ENCODE results near the gene LCP2. TPM values are rescaled to one million over a fixed set of nuclear protein-coding genes. Genes with fewer than 3 reads are reported as not detected.

Gene LCP2
- 10 to 100 TPM in 1 of 4 donors, 1 to 10 TPM in 3; 2.9 to 14.1 (median 7.8) TPM for polyA plus RNA-seq
- long read RNA-seq, donor 1, partial matches to known transcripts, result 0 of 7 reads
- long read RNA-seq, donor 1, other reads (novel, unspliced or antisense), result 0 of 7 reads
- long read RNA-seq, donor 2, result 0 reads
- long read RNA-seq, donor 3, partial matches to known transcripts, result 0 of 5 reads
- long read RNA-seq, donor 3, other reads (novel, unspliced or antisense), result 0 of 5 reads
- long read RNA-seq, donor 4, result 0 reads
- long read RNA-seq, donor 5, result 0 reads
- long read RNA-seq, donor 6, result 0 reads
- long read RNA-seq, donor 7, result 0 reads
- long read RNA-seq, donor 8, result 0 reads
- long read RNA-seq, donor 9, result 0 reads
- long read RNA-seq, donor 10, partial matches to known transcripts, result 0 of 3 reads
- long read RNA-seq, donor 10, other reads (novel, unspliced or antisense), result 0 of 3 reads

DNA sequence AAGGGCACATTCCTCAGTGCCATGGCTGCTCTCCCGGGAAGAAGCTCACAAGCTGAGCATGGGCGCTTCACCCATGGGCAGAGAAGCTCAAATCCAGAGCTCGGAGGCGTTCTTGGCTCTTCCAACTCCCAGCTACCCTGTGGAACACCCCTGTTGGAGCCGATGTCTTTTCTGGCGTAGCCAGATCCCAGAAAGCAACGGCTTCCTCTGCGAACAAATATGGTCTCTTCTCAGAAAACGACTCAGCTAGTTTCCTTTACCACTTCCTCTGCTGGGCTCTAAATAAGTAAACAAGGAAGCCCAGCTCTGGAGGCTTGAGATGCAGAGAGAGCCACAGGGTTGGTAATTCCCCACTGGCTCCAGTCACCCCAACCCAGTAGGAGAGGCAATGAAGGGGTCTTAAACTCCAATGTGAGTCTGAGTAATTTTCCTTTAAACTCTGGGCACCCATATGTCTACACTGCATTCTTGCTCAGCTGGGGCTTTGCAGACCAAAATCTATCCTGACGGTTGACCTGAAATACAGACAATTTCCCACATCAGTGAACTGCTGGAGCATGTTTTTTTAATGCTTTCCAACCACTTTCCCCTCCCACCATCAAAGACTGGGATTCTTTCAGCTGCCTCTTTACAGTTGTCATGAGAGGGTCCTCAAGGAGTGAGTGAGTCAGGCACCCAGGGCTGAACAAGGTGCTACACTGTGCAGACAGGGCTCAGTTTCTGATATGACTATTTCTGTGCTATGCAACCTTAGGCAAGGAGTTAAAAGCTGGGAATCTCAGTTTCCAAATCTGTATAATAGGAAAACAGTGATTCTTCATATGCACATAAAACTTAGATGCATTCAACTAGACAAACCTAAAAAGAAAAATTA is at the start of gene LCP2:
Gene LCP2 (minus strand): TSS at position 189 of the 874 bp plus-strand sequence. CDS start 166 bp downstream, at position 23.
- FAIRE-seq, result no peak
- Histone ChIP-seq H3K27ac (ENCODE audit: low read depth in 1 of 3, low read length in 2 of 3) (peak within 1 kb of the TSS in 2 of 3 donors; percentile 73 to 94), H3K27me3 (ENCODE audit: control insufficient read depth in 3 of 3, insufficient read depth in 3 of 3, low read length in 3 of 3) (peaks cover 0 to 5% (median 0%) of the 10 kb centered on the region in 3 donors), H3K9me3 (ENCODE audit: control insufficient read depth in 2 of 2, insufficient read depth in 1 of 2, low read depth in 1 of 2, low read length in 1 of 2) (no peaks in the 10 kb centered on the region), H3K4me3 (ENCODE audit: low read depth in 1 of 3, low read length in 3 of 3) (peak within 1 kb of the TSS; percentile 35 to 57 (median 47)), H3K4me1 (ENCODE audit: control insufficient read depth in 3 of 3, insufficient read depth in 2 of 3, low read depth in 1 of 3, low read length in 2 of 3) (peaks cover 0 to 3% (median 0%) of the 10 kb centered on the region in 3 donors), H3K36me3 (ENCODE audit: control insufficient read depth in 3 of 3, insufficient read depth in 2 of 3, low read depth in 1 of 3, low read length in 3 of 3) (no peaks in the 10 kb centered on the region)
- peak in 1 of 2 donors; percentile 63 for DNase-seq
- WGBS, 3 donors, result 44 to 72% (median 52%) methylated on average over 10 of the region's 10 CpGs

DNA sequence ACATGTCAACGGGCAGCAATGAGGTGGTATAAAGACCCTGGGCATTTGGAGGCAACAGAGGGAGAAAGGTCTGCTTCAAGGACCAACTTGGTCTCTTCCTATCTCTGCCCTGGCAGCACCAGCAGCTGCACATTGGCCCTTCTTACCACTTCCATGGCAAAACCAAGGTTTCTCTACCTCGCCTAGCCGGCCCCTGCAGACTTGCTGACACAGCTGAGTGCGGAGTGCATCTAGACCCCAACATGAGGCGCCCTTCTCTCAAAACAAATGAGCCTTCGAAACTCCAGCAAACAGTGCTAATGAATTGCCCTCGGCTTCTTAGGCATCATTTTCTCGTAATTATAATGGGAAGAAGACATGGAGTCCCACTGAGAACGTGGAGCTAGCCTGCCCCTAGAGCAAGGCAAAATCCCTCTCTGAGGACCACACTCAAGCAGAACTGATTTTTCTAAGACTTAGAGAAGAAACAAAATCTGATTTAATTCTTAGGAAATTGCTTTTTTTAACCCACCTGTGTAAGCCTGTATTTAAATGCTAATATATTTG is 49.5 kb upstream of the LCP2 start:
- 79 to 89% (median 82%) methylated on average over 9 of the region's 9 CpGs for WGBS, 3 donors
- Histone ChIP-seq H3K27ac (ENCODE audit: low read depth in 1 of 3, low read length in 2 of 3) (no peak overlapping the region), H3K4me1 (ENCODE audit: control insufficient read depth in 3 of 3, insufficient read depth in 2 of 3, low read depth in 1 of 3, low read length in 2 of 3) (no peaks in the 10 kb centered on the region), H3K36me3 (ENCODE audit: control insufficient read depth in 3 of 3, insufficient read depth in 2 of 3, low read depth in 1 of 3, low read length in 3 of 3) (no peaks in the 10 kb centered on the region), H3K9me3 (ENCODE audit: control insufficient read depth in 2 of 2, insufficient read depth in 1 of 2, low read depth in 1 of 2, low read length in 1 of 2) (no peaks in the 10 kb centered on the region), H3K4me3 (ENCODE audit: low read depth in 1 of 3, low read length in 3 of 3) (no peak overlapping the region), H3K27me3 (ENCODE audit: control insufficient read depth in 3 of 3, insufficient read depth in 3 of 3, low read length in 3 of 3) (peaks cover 0 to 2% (median 0%) of the 10 kb centered on the region in 3 donors)
- FAIRE-seq, result no peak
- no peak for DNase-seq

DNA sequence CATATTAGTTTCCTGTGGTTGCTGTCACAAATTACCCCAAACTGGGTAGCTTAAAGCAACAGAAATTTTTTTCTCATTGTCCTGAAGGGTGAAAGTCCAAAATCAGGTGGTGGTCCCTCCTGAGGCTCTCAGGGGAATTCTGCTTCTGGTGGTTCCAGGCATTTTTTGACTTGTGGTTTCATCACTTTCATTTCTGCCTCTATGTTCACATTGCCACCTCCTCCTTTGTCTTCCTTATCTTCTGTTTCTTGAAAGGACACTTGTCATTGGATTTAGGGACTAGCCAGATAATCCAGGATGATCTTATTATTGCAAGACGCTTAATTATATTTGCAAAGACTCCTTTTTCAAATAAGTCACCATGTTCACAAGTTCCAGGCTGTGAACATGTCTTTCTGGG is 48.4 kb upstream of the LCP2 start:
- DNase-seq, result no peak
- 64 to 90% (median 87%) methylated on average over 1 of the region's 1 CpG for WGBS, 3 donors
- no peaks in the 10 kb centered on the region for H3K27me3 ChIP-seq (ENCODE audit: control insufficient read depth in 3 of 3, insufficient read depth in 3 of 3, low read length in 3 of 3)
- no peaks in the 10 kb centered on the region for H3K36me3 ChIP-seq (ENCODE audit: control insufficient read depth in 3 of 3, insufficient read depth in 2 of 3, low read depth in 1 of 3, low read length in 3 of 3)
- H3K27ac ChIP-seq (ENCODE audit: low read depth in 1 of 3, low read length in 2 of 3), result no peak overlapping the region
- no peaks in the 10 kb centered on the region for H3K4me1 ChIP-seq (ENCODE audit: control insufficient read depth in 3 of 3, insufficient read depth in 2 of 3, low read depth in 1 of 3, low read length in 2 of 3)
- H3K9me3 ChIP-seq (ENCODE audit: control insufficient read depth in 2 of 2, insufficient read depth in 1 of 2, low read depth in 1 of 2, low read length in 1 of 2), result peaks cover 0 to 2% of the 10 kb centered on the region in 2 donors
- FAIRE-seq, result no peak
- H3K4me3 ChIP-seq (ENCODE audit: low read depth in 1 of 3, low read length in 3 of 3), result no peak overlapping the region

DNA sequence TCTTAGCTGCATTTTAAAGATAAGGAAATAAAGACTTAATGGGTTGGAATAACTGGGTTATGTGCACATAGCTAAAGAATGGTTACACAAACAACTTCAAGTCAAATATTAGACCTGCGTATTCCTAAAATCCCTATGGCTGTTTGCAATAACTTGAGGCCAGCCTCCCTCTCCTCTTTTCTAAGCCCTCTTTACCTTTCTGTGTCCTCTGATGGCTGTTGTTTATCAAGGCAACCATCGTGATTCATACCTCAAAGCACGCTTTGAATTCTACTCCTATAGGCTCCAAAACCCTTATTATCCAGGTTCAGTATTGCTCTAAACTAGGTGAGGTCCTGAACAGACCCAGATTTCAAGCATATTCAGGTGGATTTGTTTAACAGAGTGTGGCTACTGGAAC is 45.6 kb upstream of the LCP2 start:
- Histone ChIP-seq H3K27ac (ENCODE audit: low read depth in 1 of 3, low read length in 2 of 3) (no peak overlapping the region), H3K36me3 (ENCODE audit: control insufficient read depth in 3 of 3, insufficient read depth in 2 of 3, low read depth in 1 of 3, low read length in 3 of 3) (no peaks in the 10 kb centered on the region), H3K4me1 (ENCODE audit: control insufficient read depth in 3 of 3, insufficient read depth in 2 of 3, low read depth in 1 of 3, low read length in 2 of 3) (no peaks in the 10 kb centered on the region), H3K9me3 (ENCODE audit: control insufficient read depth in 2 of 2, insufficient read depth in 1 of 2, low read depth in 1 of 2, low read length in 1 of 2) (peaks cover 0 to 2% of the 10 kb centered on the region in 2 donors), H3K4me3 (ENCODE audit: low read depth in 1 of 3, low read length in 3 of 3) (no peak overlapping the region), H3K27me3 (ENCODE audit: control insufficient read depth in 3 of 3, insufficient read depth in 3 of 3, low read length in 3 of 3) (no peaks in the 10 kb centered on the region)
- DNase-seq (no peak), FAIRE-seq (no peak)
- WGBS, 3 donors, result 81 to 90% (median 87%) methylated on average over 3 of the region's 3 CpGs

DNA sequence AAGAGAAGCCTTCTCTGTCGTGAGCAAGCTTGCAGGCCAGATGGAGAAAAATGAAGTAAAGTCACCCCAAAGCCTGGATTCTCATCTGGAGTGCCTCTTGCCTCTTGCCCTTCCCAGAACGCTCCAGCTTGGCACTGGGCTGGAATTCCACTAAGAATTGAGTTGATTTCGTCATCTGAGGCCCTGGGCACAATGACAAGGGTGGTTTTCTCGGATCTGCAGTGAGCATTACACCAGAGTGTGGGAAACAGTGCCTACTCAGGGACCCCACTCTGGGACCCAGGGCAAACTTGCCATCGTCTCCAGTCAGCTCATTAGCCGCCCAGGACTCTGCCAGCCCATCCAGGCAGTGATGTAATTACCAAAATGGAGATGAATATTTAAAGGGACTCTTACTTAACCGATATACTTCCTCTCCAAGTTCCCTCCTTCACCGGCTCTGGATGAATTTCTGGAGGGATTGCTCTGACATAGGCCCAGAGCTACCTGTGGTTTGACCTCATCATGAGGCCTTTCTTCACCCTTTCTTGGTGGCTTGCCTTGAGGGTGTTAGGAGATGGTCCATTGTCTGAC is 44.7 kb upstream of the LCP2 start:
- Histone ChIP-seq H3K4me3 (ENCODE audit: low read depth in 1 of 3, low read length in 3 of 3) (no peak overlapping the region), H3K4me1 (ENCODE audit: control insufficient read depth in 3 of 3, insufficient read depth in 2 of 3, low read depth in 1 of 3, low read length in 2 of 3) (no peaks in the 10 kb centered on the region), H3K36me3 (ENCODE audit: control insufficient read depth in 3 of 3, insufficient read depth in 2 of 3, low read depth in 1 of 3, low read length in 3 of 3) (no peaks in the 10 kb centered on the region), H3K27ac (ENCODE audit: low read depth in 1 of 3, low read length in 2 of 3) (no peak overlapping the region), H3K27me3 (ENCODE audit: control insufficient read depth in 3 of 3, insufficient read depth in 3 of 3, low read length in 3 of 3) (no peaks in the 10 kb centered on the region), H3K9me3 (ENCODE audit: control insufficient read depth in 2 of 2, insufficient read depth in 1 of 2, low read depth in 1 of 2, low read length in 1 of 2) (peaks cover 0 to 2% of the 10 kb centered on the region in 2 donors)
- DNase-seq (no peak), FAIRE-seq (no peak)
- WGBS, 3 donors, result 72 to 81% (median 77%) methylated on average over 8 of the region's 8 CpGs

DNA sequence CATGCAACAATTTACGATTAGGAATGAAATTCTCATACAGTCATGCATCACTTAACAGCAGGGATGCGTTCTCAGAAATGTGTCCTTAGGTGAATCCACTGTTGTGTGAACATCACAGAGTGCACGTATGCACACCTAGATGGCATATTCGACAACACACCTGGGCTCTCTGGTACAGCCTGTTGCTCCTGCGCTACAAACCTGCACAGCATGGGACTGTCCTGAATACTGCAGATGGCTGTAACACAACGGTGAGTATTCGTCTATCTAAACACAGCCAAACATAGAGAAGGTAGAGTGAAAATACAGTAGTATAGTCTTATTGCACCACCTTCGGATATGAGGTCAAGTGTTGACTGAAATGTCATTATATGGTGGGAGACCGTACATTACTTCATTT is 44.0 kb upstream of the LCP2 start:
- no peaks in the 10 kb centered on the region for H3K27me3 ChIP-seq (ENCODE audit: control insufficient read depth in 3 of 3, insufficient read depth in 3 of 3, low read length in 3 of 3)
- DNase-seq, result no peak
- peaks cover 0 to 2% of the 10 kb centered on the region in 2 donors for H3K9me3 ChIP-seq (ENCODE audit: control insufficient read depth in 2 of 2, insufficient read depth in 1 of 2, low read depth in 1 of 2, low read length in 1 of 2)
- H3K4me3 ChIP-seq (ENCODE audit: low read depth in 1 of 3, low read length in 3 of 3), result no peak overlapping the region
- no peaks in the 10 kb centered on the region for H3K36me3 ChIP-seq (ENCODE audit: control insufficient read depth in 3 of 3, insufficient read depth in 2 of 3, low read depth in 1 of 3, low read length in 3 of 3)
- WGBS, 3 donors, result 90 to 94% (median 93%) methylated on average over 9 of the region's 9 CpGs
- no peak for FAIRE-seq
- H3K27ac ChIP-seq (ENCODE audit: low read depth in 1 of 3, low read length in 2 of 3), result no peak overlapping the region
- H3K4me1 ChIP-seq (ENCODE audit: control insufficient read depth in 3 of 3, insufficient read depth in 2 of 3, low read depth in 1 of 3, low read length in 2 of 3), result no peaks in the 10 kb centered on the region

DNA sequence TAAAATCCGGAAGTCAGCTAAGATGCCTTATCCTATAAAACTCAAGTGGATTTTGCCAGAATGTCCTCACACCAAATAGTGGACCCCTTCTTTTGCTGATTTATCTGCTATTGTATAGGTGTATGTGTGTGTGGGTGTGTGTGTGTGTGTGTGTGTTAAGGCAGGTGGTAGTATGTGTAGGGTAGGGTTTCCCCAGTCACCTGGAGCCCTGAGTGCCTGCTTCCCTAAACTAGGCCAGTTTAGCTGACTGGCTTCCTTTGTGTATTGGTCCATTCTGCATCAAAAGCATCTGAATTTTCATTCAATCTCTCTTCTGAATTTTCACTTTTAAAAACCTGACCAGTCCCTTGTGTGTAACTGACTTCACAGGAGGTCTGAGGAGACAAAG is 42.2 kb upstream of the LCP2 start:
- WGBS, 3 donors, result 88 to 97% (median 94%) methylated on average over 1 of the region's 1 CpG
- H3K4me3 ChIP-seq (ENCODE audit: low read depth in 1 of 3, low read length in 3 of 3), result no peak overlapping the region
- H3K36me3 ChIP-seq (ENCODE audit: control insufficient read depth in 3 of 3, insufficient read depth in 2 of 3, low read depth in 1 of 3, low read length in 3 of 3), result no peaks in the 10 kb centered on the region
- H3K27me3 ChIP-seq (ENCODE audit: control insufficient read depth in 3 of 3, insufficient read depth in 3 of 3, low read length in 3 of 3), result no peaks in the 10 kb centered on the region
- H3K4me1 ChIP-seq (ENCODE audit: control insufficient read depth in 3 of 3, insufficient read depth in 2 of 3, low read depth in 1 of 3, low read length in 2 of 3), result no peaks in the 10 kb centered on the region
- peaks cover 0 to 2% of the 10 kb centered on the region in 2 donors for H3K9me3 ChIP-seq (ENCODE audit: control insufficient read depth in 2 of 2, insufficient read depth in 1 of 2, low read depth in 1 of 2, low read length in 1 of 2)
- FAIRE-seq, result no peak
- DNase-seq, result no peak
- H3K27ac ChIP-seq (ENCODE audit: low read depth in 1 of 3, low read length in 2 of 3), result no peak overlapping the region
